ENCODE measurements around the gene AREL1. TPM values are rescaled to one million over a fixed set of nuclear protein-coding genes. Genes with fewer than 3 reads are reported as not detected.

Gene AREL1
- total and polyA plus RNA-seq, 10 of the 15 experiments (the other 5 are each of a cell fraction or from before 2014, with no cell fraction given) = 6.2 to 40.4 (median 23.7) TPM

GRCh38 chr14:74660167-74660566, 52.7 kb downstream of the AREL1 start (continued):
- TF ChIP-seq ZNF592 (IDR thresholded peaks at IDR 0.05) = no peak
- TF ChIP-seq CEBPZ (IDR thresholded peaks at IDR 0.05; ENCODE audit: low read depth, low read length) = no peak

GRCh38 chr14:74658535-74659131, 54.2 kb downstream of the AREL1 start:
- WGBS (ENCODE audit: insufficient coverage, insufficient replicate concordance, low lambda C conversion rate, missing lambda C conversion rate) = 100% methylated on average over 1 of the region's 1 CpG
- CTCF ChIA-PET = no interaction called here
- no peak for DNase-seq (ENCODE audit: low read depth, low spot score)

More at GRCh38 chr14:74658535-74659131, 54.2 kb downstream of the AREL1 start:
- peaks cover 10% of the 10 kb centered on the region in 2 experiments for H3K36me3 ChIP-seq (ENCODE audit: control insufficient read depth in 2 of 2, insufficient read depth in 2 of 2, low read length in 1 of 2)
- H3K4me3 ChIP-seq = no peak overlapping the region
- FAIRE-seq (no peak), ATAC-seq (no peak)
- TF ChIP-seq IKZF2 (IDR thresholded peaks at IDR 0.05) = no peak
- no peak for TF ChIP-seq ZZZ3 (IDR thresholded peaks at IDR 0.05; ENCODE audit: control insufficient read depth, insufficient read length, low read depth)
- TF ChIP-seq GABPA (IDR thresholded peaks at IDR 0.05; ENCODE audit: low read depth) = no peak
- no peak for TF ChIP-seq RUNX3 (IDR thresholded peaks at IDR 0.05; ENCODE audit: low read length)
- H3K9me3 ChIP-seq (replicated peaks; ENCODE audit: control insufficient read depth, insufficient read depth, low read length) = no peaks in the 10 kb centered on the region
- no peak overlapping the region for H3K4me2 ChIP-seq (ENCODE audit: control insufficient read depth, insufficient read depth)
- no peak overlapping the region for H3K9ac ChIP-seq (ENCODE audit: control insufficient read depth, insufficient read depth, low read length)
- ChIA-PET POLR2A (no interaction called here), SMC1A (ENCODE audit: uncharacterized antibody, unreplicated experiment) (no interaction called here), RAD21 (ENCODE audit: unreplicated experiment) (interaction anchor here (0.7 kb wide), 1 partner anchor 50 kb away, joined by 3 read pairs; no protein-coding TSS in a partner anchor)
- H2AFZ ChIP-seq (ENCODE audit: control insufficient read depth, low read depth, low read length) = no peak overlapping the region
- intact Hi-C loops (cut with micrococcal nuclease; ENCODE audit: unreplicated experiment) (no loop called here), in situ Hi-C loops (cut with MboI) (no loop called here)
- H3K79me2 ChIP-seq (ENCODE audit: control insufficient read depth, insufficient read depth, low read length) = no peaks in the 10 kb centered on the region
- no peaks in the 10 kb centered on the region for H4K20me1 ChIP-seq (ENCODE audit: control insufficient read depth, insufficient read depth)
- H3K27me3 ChIP-seq (replicated peaks in 1 of 2; ENCODE audit: control insufficient read depth in 2 of 2, insufficient read depth in 2 of 2, low read length in 1 of 2) = no peaks in the 10 kb centered on the region
- no peak overlapping the region for H3K27ac ChIP-seq (ENCODE audit: control insufficient read depth, insufficient read depth)
- BruUV-seq (replicated peaks) = no TSS peak
- H3K4me1 ChIP-seq (ENCODE audit: control insufficient read depth, insufficient read depth, low read length) = 0 out of 2 replicates have a peak, but pooled peaks cover 3% of the 10 kb centered on the region

All from GM12878 (cell line).